Endothelial cell of umbilical vein (primary cell): Measurements from ENCODE around the gene RBBP4. TPM values are rescaled to one million over a fixed set of nuclear protein-coding genes. Genes with fewer than 3 reads are reported as not detected.

Experiments
- BruUV-seq: library from RNA; stranded (reverse); fragments of 400-500 nt; replicated peaks from 2 replicates; lab custom pipeline; 2021; lab: Mats Ljungman, UMichigan
- CTCF ChIA-PET: fragments of 300-600, 350-600 bp; sonication (Branson Sonifier 250); formaldehyde crosslinking; loops from one replicate; lab custom pipeline; 2021; ENCODE audit warnings: antibody characterized with exemption, inconsistent platforms; lab: Charles Lee
- POLR2A ChIA-PET: fragments of 300-600, 350-600 bp; sonication (Branson Sonifier 250); formaldehyde crosslinking; loops from one replicate; lab custom pipeline; 2021; ENCODE audit warnings: antibody characterized with exemption, inconsistent platforms; lab: Charles Lee
- DNase-seq: peaks from one replicate; pipeline ENCODE4 v3.0.0-alpha.2; 2011; ENCODE audit warnings: low read depth, low spot score
- FAIRE-seq: peaks from 2 replicates; lab custom pipeline; 2011; peaks lifted over from hg19 to GRCh38; lab: Jason Lieb, UNC
- H2AFZ ChIP-seq: 2 replicates; pipeline ENCODE4 v1.6.0; 2012; ENCODE audit warnings: low read depth, low read length, control low read depth, inconsistent platforms
- H3K27ac ChIP-seq: 2 replicates; pipeline ENCODE4 v1.5.1; 2011; ENCODE audit warnings: low read depth, mild to moderate bottlenecking, control low read depth, low read length, moderate library complexity; ENCODE audit not compliant: insufficient read depth
- H3K27me3 ChIP-seq, 2 experiments: 2 replicates each; pipeline versions ENCODE4 v1.6.0 to v1.6.1; 2011; ENCODE audit warnings: low read length in 2 of 2, mixed read lengths in 1 of 2; ENCODE audit not compliant: control insufficient read depth in 2 of 2, insufficient read depth in 2 of 2
- H3K36me3 ChIP-seq, 2 experiments: 2 replicates in 1 of 2; 3 replicates in 1 of 2; pipeline ENCODE4 v1.5.1; 2011; ENCODE audit warnings: low read length in 2 of 2, mild to moderate bottlenecking in 1 of 2, moderate library complexity in 1 of 2; ENCODE audit not compliant: control insufficient read depth in 2 of 2, insufficient read depth in 2 of 2; ENCODE audit errors: extremely low read depth in 1 of 2
- H3K4me1 ChIP-seq: 3 replicates; pipeline ENCODE4 v1.5.1; 2011; ENCODE audit warnings: mild to moderate bottlenecking, low read length; ENCODE audit not compliant: control insufficient read depth, insufficient read depth; ENCODE audit errors: extremely low read depth
- H3K4me2 ChIP-seq: 2 replicates; pipeline ENCODE4 v1.6.1; 2011; ENCODE audit warnings: low read length, control low read depth, mixed read lengths; ENCODE audit not compliant: insufficient read depth
- H3K4me3 ChIP-seq, 3 experiments: fragments of 200-600 bp in 1 of 3; sonication (generic), shearing (Covaris generic) in 1 of 3; replicated peaks in 1 of 3; 2 replicates each; pipeline ENCODE4 v1.5.1; 2011 to 2016; ENCODE audit warnings: control low read depth in 3 of 3, low read length in 3 of 3, mild to moderate bottlenecking in 2 of 3, inconsistent platforms in 1 of 3, low read depth in 1 of 3, moderate library complexity in 1 of 3; ENCODE audit not compliant: insufficient read depth in 1 of 3
- H3K79me2 ChIP-seq: 2 replicates; pipeline ENCODE4 v1.6.0; 2012; ENCODE audit warnings: low read length, inconsistent platforms; ENCODE audit not compliant: control insufficient read depth, insufficient read depth
- H3K9ac ChIP-seq: replicated peaks from 2 replicates; pipeline ENCODE3; 2011; ENCODE audit warnings: low read length, control low read depth; ENCODE audit not compliant: insufficient read depth; ENCODE audit errors: extremely low read depth
- H3K9me1 ChIP-seq: replicated peaks from 3 replicates; pipeline ENCODE4 v1.6.0; 2011; ENCODE audit warnings: mild to moderate bottlenecking, low read length; ENCODE audit not compliant: control insufficient read depth, insufficient read depth; ENCODE audit errors: extremely low read depth
- H3K9me3 ChIP-seq: replicated peaks from 2 replicates; pipeline ENCODE4 v1.5.1; 2012; ENCODE audit warnings: low read length, inconsistent platforms; ENCODE audit not compliant: control insufficient read depth, insufficient read depth
- H4K20me1 ChIP-seq: replicated peaks from 2 replicates; pipeline ENCODE3; 2011; ENCODE audit warnings: mild to moderate bottlenecking, low read length; ENCODE audit not compliant: control insufficient read depth, insufficient read depth; ENCODE audit errors: extremely low read depth
- FOS ChIP-seq: IDR thresholded peaks from 2 replicates; pipeline ENCODE4 v1.6.1; 2011; ENCODE audit warnings: mild to moderate bottlenecking, low read length, moderate library complexity, borderline replicate concordance; ENCODE audit not compliant: insufficient read depth
- JUN ChIP-seq: IDR thresholded peaks from 2 replicates; pipeline ENCODE4 v1.6.1; 2011; ENCODE audit warnings: borderline replicate concordance, low read depth; ENCODE audit not compliant: insufficient read length, insufficient read depth
- MYC ChIP-seq: IDR thresholded peaks from one replicate; pipeline ENCODE4 v1.6.1; 2011; ENCODE audit warnings: mild to moderate bottlenecking, low read depth, low read length
- POLR2A ChIP-seq: IDR thresholded peaks from 2 replicates; pipeline ENCODE4 v1.6.1; 2012; ENCODE audit warnings: low read depth, mild to moderate bottlenecking, control low read depth, low read length
- POLR2AphosphoS5 ChIP-seq: IDR thresholded peaks from 2 replicates; pipeline ENCODE4 v1.6.1; 2012; ENCODE audit warnings: low read depth, mild to moderate bottlenecking, control low read depth, low read length, moderate library complexity; ENCODE audit not compliant: insufficient read depth
- dilution Hi-C: fragments of 300-500 bp; cut with MboI; formaldehyde crosslinking; loops from one replicate; pipeline ENCODE4 v1.15.0; 2019; ENCODE audit warnings: low sequenced_read_pairs; ENCODE audit not compliant: extremely low pct_ligation_motif_present
- intact Hi-C: fragments of 100-400 bp; cut with micrococcal nuclease; formaldehyde crosslinking; loops from one replicate; pipeline ENCODE4 v1.10.0; 2022
- polyA plus RNA-seq, 4 experiments: library from polyadenylated mRNA; depleted of rRNA in 3 of 4; stranded (reverse) in 3 of 4; unstranded in 1 of 4; fragments of >200 nt; gene quantifications; 2 replicates each; pipeline versions ENCODE4 v1.2.1 to v1.2.3, GENCODE V29; 2011 to 2012; ENCODE audit warnings: missing spikeins in 1 of 4
- total RNA-seq: library from RNA; stranded (reverse); gene quantifications from 2 replicates; pipeline ENCODE4 v1.2.3, GENCODE V29; 2021
- TF ChIP-seq, protein P1 (sequence below): IDR thresholded peaks from 2 replicates; pipeline ENCODE4 v1.6.1; 2011; ENCODE audit not compliant: insufficient read depth, insufficient read length
- TF ChIP-seq, protein P2 (sequence below), 2 donors: IDR thresholded peaks; 1 replicate in 1 of 2; 2 replicates in 1 of 2; pipeline ENCODE4 v1.5.1; 2011; ENCODE audit warnings: low read length in 2 of 2, mild to moderate bottlenecking in 2 of 2, moderate library complexity in 2 of 2, control low read depth in 1 of 2, inconsistent platforms in 1 of 2, low read depth in 1 of 2; ENCODE audit not compliant: insufficient read depth in 1 of 2; ENCODE audit errors: extremely low read depth in 1 of 2

RBBP4 gene
- total and polyA plus RNA-seq, 2 donors (not counting 3 experiments of a cell fraction or from before 2014, with no cell fraction given): 84.9 to 241 TPM

DNA sequence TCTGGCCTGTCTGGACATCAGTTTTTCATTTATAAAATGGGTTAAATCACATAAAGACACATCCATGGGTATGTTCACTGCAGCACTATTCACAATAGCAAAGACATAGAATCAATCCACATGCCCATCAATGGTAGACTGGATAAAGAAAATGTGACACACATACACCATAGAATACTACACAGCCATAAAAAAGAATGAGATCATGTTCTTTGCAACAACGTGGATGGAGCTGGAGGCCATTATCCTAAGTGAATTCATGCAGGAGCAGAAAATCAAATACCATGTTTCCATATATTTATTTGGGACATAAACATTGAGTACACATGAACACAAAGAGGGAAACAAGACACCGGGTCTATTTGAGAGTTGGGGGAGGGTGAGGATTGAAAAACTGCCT, 28.8 kb upstream of the RBBP4 start:
- no peak overlapping the region for H3K27ac ChIP-seq
- H4K20me1 ChIP-seq: no peaks in the 10 kb centered on the region
- FAIRE-seq (no peak), DNase-seq (no peak)
- no peaks in the 10 kb centered on the region for H3K9me3 ChIP-seq
- intact Hi-C loops (no loop called here), dilution Hi-C loops (no loop called here)
- no peak overlapping the region for H3K9ac ChIP-seq
- H3K36me3 ChIP-seq: peaks cover 0 to 2% of the 10 kb centered on the region in 2 experiments
- no peak overlapping the region for H2AFZ ChIP-seq
- no peaks in the 10 kb centered on the region for H3K4me1 ChIP-seq
- CTCF ChIA-PET: interaction anchor here (3.5 kb wide), 1 partner anchor 102 kb away, joined by 66 read pairs; no protein-coding TSS in a partner anchor
- POLR2A ChIA-PET: no interaction called here
- H3K9me1 ChIP-seq: peaks cover 3% of the 10 kb centered on the region
- H3K79me2 ChIP-seq: no peaks in the 10 kb centered on the region
- H3K4me3 ChIP-seq: no peak overlapping the region
- BruUV-seq: no TSS peak
- H3K4me2 ChIP-seq: no peak overlapping the region
- H3K27me3 ChIP-seq: no peaks in the 10 kb centered on the region
- TF ChIP-seq FOS: no peak
- TF ChIP-seq, protein P1, sequence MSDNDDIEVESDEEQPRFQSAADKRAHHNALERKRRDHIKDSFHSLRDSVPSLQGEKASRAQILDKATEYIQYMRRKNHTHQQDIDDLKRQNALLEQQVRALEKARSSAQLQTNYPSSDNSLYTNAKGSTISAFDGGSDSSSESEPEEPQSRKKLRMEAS: no peak
- TF ChIP-seq POLR2AphosphoS5: no peak
- TF ChIP-seq POLR2A: no peak
- no peak for TF ChIP-seq MYC
- TF ChIP-seq JUN: no peak
- TF ChIP-seq, protein P2, sequence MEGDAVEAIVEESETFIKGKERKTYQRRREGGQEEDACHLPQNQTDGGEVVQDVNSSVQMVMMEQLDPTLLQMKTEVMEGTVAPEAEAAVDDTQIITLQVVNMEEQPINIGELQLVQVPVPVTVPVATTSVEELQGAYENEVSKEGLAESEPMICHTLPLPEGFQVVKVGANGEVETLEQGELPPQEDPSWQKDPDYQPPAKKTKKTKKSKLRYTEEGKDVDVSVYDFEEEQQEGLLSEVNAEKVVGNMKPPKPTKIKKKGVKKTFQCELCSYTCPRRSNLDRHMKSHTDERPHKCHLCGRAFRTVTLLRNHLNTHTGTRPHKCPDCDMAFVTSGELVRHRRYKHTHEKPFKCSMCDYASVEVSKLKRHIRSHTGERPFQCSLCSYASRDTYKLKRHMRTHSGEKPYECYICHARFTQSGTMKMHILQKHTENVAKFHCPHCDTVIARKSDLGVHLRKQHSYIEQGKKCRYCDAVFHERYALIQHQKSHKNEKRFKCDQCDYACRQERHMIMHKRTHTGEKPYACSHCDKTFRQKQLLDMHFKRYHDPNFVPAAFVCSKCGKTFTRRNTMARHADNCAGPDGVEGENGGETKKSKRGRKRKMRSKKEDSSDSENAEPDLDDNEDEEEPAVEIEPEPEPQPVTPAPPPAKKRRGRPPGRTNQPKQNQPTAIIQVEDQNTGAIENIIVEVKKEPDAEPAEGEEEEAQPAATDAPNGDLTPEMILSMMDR (IDR thresholded peaks at IDR 0.05; ENCODE audit: extremely low read depth in 1 of 2, insufficient read depth in 1 of 2, low read depth in 1 of 2, low read length in 2 of 2): no peak
